GM11168 (cell line): ENCODE data around the gene SUB1.

ENCODE experiments used
- in situ Hi-C: fragments of 300-500 bp; cut with MboI; formaldehyde crosslinking; loops from one replicate; pipeline ENCODE4 v1.12.0; 2022; ENCODE audit warnings: low sequenced_read_pairs; ENCODE audit not compliant: unreplicated experiment

Gene SUB1

GRCh38 chr5:32598260-32598937 is 13.0 kb downstream of the SUB1 start:
- in situ Hi-C loops = no loop called here

GRCh38 chr5:32598997-32599549 is 13.7 kb downstream of the SUB1 start:
- in situ Hi-C loops = no loop called here

- in situ Hi-C loops = no loop called here
These were observed 14.8 kb downstream of the SUB1 start for GRCh38 chr5:32600054-32600622.

- in situ Hi-C loops = no loop called here
These were observed 16.4 kb downstream of the SUB1 start for GRCh38 chr5:32601623-32602295.

- in situ Hi-C loops = no loop called here
These were observed 17.5 kb downstream of the SUB1 start for GRCh38 chr5:32602906-32603305.

- in situ Hi-C loops = loop anchor here (5.0 kb wide), 1 partner anchor 108 kb away; no protein-coding TSS in a partner anchor
These were observed 19.7 kb downstream of the SUB1 start for GRCh38 chr5:32604800-32605765.

GRCh38 chr5:32605766-32606152 is 20.4 kb downstream of the SUB1 start:
- in situ Hi-C loops = loop anchor here (5.0 kb wide), 1 partner anchor 108 kb away; no protein-coding TSS in a partner anchor

GRCh38 chr5:32612134-32612888 is 27.0 kb downstream of the SUB1 start:
- in situ Hi-C loops = no loop called here

- in situ Hi-C loops = no loop called here
These were observed 27.8 kb downstream of the SUB1 start for GRCh38 chr5:32613050-32613672.

- in situ Hi-C loops = no loop called here
These were observed 29.9 kb downstream of the SUB1 start for GRCh38 chr5:32615236-32615635.

GRCh38 chr5:32618962-32619361 is 33.6 kb downstream of the SUB1 start:
- in situ Hi-C loops = no loop called here

GRCh38 chr5:32621256-32621655 is 35.9 kb downstream of the SUB1 start:
- in situ Hi-C loops = no loop called here

- in situ Hi-C loops = no loop called here
These were observed 39.7 kb downstream of the SUB1 start for GRCh38 chr5:32625106-32625505.

- in situ Hi-C loops = no loop called here
These were observed 40.2 kb downstream of the SUB1 start for GRCh38 chr5:32625547-32625946.

- in situ Hi-C loops = no loop called here
These were observed 42.0 kb downstream of the SUB1 start for GRCh38 chr5:32627219-32627870.

- in situ Hi-C loops = no loop called here
These were observed 42.9 kb downstream of the SUB1 start for GRCh38 chr5:32628049-32628844.

GRCh38 chr5:32630867-32631491 is 45.6 kb downstream of the SUB1 start:
- in situ Hi-C loops = no loop called here
